ENCODE data around the gene C20orf204.
"Not testable (repeated sequence)": the region's sequence is repeated elsewhere in the genome, so short reads cannot be mapped to it uniquely, and the experiment has no call there.

C20orf204 gene, protein sequence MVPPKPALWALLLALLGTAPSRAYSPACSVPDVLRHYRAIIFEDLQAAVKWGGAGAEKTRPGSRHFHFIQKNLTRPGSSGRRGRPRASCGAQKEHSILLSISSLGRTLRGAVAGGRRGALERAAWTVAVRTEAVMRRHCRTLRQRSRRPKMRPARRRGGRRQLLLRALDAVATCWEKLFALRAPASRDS

DNA sequence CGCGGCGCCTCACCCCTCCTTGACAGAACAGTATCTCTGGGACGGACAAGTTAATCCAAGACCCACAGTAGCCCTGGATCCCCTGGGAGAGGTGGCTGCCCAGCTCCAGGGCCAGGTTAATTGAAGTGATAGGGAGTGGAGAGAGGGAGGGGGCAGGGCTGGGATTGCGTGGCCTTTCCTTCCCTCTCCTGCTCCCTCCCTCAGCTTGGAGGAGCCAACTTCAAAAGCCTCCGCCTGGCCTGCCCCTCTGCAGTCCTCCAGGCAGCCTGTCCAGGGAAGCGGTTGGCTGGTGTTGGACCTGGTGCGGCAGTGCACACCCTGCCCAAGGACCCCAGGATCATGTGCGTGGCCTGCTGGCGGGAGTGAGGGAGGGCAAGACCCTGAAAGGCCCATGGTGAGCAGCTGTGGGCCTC lies at the start of gene C20orf204:
C20orf204 (plus strand) TSS at position 250 of the 413 bp plus-strand sequence; CDS start at position 392, 142 bp downstream.
- DNase-seq (ENCODE audit: low read depth in 3 of 3): no peak

- no peak for DNase-seq (ENCODE audit: low read depth in 3 of 3)
Measured at GRCh38 chr20:64000906-64001305, 35.1 kb upstream of the C20orf204 start.

- DNase-seq (ENCODE audit: low read depth in 3 of 3): no peak
Measured at GRCh38 chr20:64001607-64002011, 34.4 kb upstream of the C20orf204 start.

- no peak for DNase-seq (ENCODE audit: low read depth in 3 of 3)
Measured at GRCh38 chr20:64003960-64004725, 31.8 kb upstream of the C20orf204 start.

DNA sequence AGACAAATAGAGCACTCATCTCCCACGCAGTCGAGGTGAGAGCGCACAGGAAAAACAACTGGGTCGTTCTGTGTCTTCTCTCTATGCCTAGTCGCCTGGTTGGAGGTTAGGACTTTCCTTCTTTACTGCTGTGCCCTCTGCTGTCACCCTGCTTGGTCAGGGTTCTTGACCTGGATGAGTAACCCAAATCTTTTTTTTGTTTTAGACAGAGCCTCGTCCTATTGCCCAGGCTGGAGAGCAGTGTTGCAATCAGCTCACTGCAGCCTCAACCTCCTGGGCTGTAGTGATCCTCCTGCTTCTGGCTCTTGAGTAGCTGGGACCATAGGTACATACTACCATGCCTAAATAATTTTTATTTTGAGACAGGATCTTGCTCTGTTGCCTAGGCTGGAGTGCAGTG lies 30.6 kb upstream of the C20orf204 start:
- no peak for DNase-seq (ENCODE audit: low read depth in 3 of 3)

DNA sequence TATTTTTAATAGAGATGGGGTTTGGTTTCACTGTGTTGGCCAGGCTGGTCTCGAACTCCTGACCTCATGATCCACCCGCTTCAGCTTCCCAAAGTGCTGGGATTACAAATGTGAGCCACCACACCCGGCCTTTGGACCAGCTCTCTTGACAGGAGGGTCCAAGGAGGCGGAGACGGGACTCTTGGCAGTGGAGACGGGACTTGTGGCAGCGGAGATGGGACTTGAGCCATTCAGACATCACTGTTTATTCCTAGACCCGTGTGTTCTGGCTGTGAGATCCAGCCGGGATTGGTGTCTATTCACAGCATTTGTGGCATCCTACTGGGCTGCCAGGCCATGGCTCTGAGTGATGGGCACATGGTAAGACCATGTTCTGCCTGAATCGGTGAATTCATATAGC lies 29.5 kb upstream of the C20orf204 start:
- DNase-seq (ENCODE audit: low read depth in 3 of 3): no peak

- no peak for DNase-seq (ENCODE audit: low read depth in 3 of 3)
Measured at GRCh38 chr20:64006902-64007301, 29.1 kb upstream of the C20orf204 start.

DNA sequence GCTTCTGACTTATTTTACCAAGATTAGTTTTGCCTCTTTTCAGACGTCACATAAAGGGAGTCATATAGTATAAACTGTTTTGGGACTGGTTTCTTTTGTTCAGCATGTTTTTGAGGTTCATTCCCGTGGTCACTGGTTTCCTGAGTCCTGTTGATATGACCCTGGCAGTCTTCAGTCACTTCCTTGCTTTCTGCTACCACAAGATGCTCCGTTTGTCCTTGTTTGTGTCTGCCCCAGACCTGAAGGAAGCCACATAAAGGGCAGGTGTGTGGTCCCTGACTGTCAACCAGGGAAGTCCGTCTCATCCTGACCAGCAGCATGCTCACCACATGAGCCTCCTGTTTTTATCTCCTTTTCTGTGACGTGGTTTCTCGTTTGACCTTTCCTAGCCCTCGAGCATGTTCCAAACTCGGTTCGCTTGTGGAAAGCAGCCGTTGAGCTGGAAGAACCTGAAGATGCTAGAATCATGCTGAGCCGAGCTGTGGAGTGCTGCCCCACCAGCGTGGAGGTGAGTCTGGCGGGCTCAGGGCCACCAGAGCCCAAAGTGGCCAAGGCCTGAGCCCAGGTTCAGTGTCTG lies 26.1 kb upstream of the C20orf204 start:
- DNase-seq (ENCODE audit: low read depth in 3 of 3): no peak

GRCh38 chr20:64010711-64011237 lies 25.2 kb upstream of the C20orf204 start:
- no peak for DNase-seq (ENCODE audit: low read depth in 3 of 3)

DNA sequence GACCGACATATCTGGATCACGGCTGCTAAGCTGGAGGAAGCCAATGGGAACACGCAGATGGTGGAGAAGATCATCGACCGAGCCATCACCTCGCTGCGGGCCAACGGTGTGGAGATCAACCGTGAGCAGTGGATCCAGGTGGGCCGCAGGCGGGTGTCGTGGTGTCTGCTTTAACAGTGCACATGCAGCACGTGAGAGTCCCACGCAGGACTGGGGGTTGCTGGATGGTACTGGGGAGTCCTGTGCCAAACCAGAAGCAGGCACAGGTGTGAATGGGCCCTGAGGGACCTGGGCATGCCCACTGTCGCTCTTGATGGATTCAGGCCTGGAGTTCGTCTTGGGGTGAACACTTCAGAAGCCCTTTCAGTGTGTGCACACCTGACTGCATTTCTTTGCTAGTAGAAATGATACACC lies 24.6 kb upstream of the C20orf204 start:
- DNase-seq (ENCODE audit: low read depth in 3 of 3): no peak

- DNase-seq (ENCODE audit: low read depth in 3 of 3): not testable (repeated sequence)
Measured at GRCh38 chr20:64012385-64013154, 23.4 kb upstream of the C20orf204 start.

GRCh38 chr20:64015635-64016034 lies 20.3 kb upstream of the C20orf204 start:
- DNase-seq (ENCODE audit: low read depth in 3 of 3): no peak

- no peak for DNase-seq (ENCODE audit: low read depth in 3 of 3)
Measured at GRCh38 chr20:64021124-64021975, 14.6 kb upstream of the C20orf204 start.

DNA sequence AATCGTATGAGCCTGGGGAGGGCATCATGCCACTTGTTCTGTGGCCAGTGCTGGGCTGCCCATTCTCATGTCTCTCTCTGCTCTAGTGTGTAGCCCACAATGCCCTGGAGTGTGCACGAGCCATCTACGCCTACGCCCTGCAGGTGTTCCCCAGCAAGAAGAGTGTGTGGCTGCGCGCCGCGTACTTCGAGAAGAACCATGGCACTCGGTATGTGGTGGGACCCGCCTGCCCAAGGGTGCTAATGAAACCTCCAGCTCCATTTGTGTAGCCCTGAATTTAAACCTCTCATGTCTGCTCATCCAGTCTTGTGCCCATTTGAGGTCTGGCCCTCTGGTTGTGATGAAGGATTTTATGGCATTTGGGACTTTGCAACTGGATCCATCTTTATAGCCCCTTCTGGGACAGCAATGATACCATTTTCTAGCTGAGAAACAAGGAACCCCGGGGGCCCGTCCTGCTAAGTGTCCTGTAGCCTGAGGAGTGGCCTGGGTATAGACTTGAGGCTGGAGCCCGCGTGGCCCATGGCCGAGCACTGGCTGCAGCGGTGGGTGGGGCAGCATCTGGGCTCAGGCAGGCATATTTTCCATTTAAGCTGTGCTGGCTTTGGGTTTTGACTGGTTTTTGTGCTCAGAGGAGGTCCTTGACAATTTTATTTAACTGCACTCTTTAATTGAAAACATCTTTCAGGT lies 13.2 kb upstream of the C20orf204 start:
- DNase-seq (ENCODE audit: low read depth in 3 of 3): no peak

DNA sequence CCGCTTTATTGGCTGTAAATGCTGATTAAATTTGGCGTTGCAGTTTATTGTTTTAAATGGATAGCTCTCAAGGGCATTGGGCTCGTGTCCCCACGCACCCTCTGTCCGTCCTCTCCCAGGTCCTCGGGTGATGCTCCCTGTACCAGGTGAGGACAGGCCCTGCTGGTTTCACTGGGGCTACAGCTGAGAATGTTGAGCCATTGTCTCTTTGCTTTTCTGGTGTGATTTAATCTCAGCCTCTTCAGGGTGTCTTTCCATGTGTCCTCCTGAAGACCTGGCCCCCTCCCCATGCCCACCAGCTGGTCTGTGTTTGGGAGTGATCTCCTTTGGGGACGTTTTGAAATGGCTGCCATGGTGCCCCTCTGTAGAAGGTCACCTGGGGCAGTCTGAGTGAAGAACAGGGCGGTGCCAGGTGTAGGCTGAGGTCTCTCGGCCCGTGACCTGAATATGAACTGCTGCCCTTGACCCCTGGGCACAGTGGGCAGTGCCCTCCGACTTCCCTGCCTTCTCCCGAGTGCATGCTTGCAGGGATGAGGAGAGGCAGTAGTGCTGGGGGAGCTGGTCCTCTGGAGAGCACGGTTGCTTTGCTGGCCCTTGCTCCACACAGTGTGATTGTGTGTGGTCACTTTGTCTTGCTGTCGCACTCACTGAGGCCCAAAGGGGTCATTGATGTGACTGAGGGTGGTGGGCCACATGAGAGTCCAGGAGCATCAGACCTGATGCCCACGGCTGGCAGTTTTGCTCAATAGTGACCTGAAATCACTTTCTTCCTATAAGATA lies 12.4 kb upstream of the C20orf204 start:
- DNase-seq (ENCODE audit: low read depth in 3 of 3): no peak

DNA sequence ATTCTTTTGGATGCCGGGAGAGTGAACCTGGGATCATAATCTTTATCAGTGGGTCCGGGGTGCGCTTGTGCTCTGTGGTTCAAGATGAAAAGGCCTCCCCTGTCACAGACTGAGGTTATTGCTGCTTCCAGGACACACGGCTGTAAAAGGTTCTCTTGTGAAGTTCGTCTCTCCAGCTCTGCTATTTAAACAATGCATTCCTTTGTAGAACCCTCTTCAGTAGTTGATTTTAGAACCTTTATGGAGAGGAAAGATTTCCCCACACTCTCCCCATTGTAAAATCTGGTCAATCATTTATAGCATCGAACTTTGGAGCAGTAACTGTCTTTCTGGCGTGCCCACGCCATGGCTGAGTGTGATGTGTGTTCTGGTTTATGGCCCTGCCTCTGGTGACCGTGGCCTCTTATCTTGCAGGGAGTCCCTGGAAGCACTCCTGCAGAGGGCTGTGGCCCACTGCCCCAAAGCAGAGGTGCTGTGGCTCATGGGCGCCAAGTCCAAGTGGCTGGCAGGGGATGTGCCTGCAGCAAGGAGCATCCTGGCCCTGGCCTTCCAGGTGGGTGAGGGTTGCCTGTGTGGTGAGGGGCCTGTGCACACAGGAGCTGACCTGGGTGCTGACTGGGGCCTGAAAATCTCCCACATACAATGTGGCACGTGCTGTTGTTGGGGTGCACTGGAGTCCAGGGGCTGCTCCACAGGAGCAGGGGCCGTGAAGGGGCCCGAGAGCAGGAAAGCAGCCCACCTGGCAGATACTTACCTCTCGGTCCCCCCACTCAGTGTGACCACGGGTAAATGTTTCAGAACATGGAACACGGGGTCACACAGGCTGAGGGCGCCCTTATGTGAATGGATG lies 11.6 kb upstream of the C20orf204 start:
- no peak for DNase-seq (ENCODE audit: low read depth in 3 of 3)

DNA sequence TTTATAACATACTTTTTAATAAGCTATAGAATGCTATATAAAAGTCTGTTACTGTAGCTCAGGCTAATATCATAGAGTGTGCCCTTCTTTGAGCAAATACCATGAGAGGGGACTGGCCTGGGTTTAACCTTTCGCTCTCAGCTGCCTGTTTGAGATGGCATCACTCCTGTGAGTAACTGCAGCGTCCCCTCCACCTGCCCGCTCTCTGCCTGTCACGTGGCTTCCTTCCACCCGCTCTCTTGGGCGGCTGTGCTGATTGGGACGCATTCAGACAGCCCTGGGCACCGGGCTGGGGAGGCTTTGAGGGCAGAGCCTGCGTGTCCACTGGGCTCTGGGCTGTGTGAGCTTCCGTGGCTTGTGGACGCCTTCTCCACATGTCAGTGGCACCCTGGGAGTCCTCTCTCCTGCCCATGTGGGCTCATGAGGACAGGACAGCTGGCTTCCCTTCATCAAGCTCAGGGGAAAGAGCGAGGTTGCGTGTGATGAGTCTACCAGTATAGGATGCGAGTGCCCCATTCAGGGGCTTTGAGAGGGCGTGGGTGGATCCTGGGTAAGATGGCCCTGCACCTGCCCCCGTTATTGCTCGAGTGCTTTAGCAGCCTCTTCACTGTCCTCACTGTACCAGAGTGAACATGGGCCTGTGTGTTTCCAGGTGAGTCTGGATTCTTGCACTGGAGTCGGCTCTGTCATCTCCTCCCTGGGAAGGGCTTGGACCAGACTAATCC lies 10.7 kb upstream of the C20orf204 start:
- no peak for DNase-seq (ENCODE audit: low read depth in 3 of 3)

DNA sequence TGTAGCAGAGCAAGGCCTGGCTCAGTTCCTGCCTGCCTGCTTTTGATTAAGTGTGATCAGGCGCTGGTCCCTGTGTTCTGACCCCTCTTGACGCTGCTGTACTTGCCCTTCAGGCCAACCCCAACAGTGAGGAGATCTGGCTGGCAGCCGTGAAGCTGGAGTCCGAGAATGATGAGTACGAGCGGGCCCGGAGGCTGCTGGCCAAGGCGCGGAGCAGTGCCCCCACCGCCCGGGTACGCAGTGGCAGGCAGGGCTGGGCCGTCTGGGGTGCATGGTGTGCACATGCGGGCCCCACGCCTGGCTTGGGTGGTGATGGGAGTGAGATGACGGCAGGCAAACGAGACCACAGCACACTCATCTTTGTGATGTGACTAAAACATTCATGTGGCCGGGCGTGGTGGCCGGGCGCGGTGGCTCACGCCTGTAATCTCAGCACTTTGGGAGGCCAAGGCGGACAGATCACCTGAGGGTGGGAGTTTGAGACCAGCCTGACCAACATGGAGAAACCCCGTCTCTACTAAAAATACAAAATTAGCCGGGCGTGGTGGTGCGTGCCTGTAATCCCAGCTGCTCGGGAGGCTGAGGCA lies 10.1 kb upstream of the C20orf204 start:
- DNase-seq (ENCODE audit: low read depth in 3 of 3): no peak
